LNCaP clone FGC (cell line): ENCODE results near the gene HIC1.

Experiments used
- DNase-seq: peaks from one replicate; pipeline ENCODE4 v3.0.0-alpha.2; 2011; ENCODE audit warnings: low read depth
- H3K4me3 ChIP-seq: 2 replicates; pipeline ENCODE4 v1.5.1; 2011; ENCODE audit warnings: mild to moderate bottlenecking, low read depth, low read length, control low read depth
- TF ChIP-seq, protein P1 (sequence below): IDR thresholded peaks from 2 replicates; pipeline ENCODE4 v1.5.1; 2012; ENCODE audit warnings: mild to moderate bottlenecking; ENCODE audit not compliant: control insufficient read depth, insufficient read depth; ENCODE audit errors: extremely low read depth

Gene HIC1

DNA sequence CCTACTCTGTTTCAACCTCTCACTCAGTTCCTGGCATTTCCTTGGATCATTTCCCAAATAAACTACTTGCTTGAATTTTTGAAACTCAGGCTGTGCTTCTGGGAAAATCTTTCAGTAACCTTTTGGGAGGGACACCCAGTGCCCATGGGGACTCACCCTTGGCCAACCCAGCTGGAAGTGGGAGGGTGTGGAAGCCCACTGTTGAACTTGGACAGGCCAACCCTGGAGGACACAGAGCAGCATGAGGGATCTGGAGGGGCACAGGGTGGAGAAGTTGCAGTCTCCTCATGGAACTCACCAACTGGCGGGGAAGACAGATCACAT is 40.9 kb upstream of the HIC1 start:
- TF ChIP-seq, protein P1, sequence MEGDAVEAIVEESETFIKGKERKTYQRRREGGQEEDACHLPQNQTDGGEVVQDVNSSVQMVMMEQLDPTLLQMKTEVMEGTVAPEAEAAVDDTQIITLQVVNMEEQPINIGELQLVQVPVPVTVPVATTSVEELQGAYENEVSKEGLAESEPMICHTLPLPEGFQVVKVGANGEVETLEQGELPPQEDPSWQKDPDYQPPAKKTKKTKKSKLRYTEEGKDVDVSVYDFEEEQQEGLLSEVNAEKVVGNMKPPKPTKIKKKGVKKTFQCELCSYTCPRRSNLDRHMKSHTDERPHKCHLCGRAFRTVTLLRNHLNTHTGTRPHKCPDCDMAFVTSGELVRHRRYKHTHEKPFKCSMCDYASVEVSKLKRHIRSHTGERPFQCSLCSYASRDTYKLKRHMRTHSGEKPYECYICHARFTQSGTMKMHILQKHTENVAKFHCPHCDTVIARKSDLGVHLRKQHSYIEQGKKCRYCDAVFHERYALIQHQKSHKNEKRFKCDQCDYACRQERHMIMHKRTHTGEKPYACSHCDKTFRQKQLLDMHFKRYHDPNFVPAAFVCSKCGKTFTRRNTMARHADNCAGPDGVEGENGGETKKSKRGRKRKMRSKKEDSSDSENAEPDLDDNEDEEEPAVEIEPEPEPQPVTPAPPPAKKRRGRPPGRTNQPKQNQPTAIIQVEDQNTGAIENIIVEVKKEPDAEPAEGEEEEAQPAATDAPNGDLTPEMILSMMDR = no peak
- no peak overlapping the region for H3K4me3 ChIP-seq
- no peak for DNase-seq

DNA sequence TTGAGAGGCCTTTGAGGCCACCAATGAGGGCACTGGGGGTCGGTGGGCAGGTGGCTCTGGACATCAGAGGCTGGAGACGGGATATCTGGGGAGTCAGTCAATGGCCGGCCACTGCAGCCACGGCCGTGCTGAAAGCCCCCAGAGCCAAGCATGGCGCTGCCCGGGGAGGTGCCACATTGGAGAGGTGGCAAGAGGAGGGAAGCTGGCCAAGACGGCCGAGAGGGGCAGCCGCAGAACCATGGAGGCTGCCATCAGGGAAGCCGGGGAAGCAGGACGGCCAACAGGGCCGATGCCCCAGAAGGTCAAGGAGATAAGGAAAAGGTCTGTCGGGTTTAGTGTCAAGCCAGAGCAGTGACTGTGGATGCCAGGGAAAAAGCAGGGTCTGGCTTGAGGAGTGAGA is 39.6 kb upstream of the HIC1 start:
- no peak overlapping the region for H3K4me3 ChIP-seq
- no peak for DNase-seq
- TF ChIP-seq, protein P1 = no peak

DNA sequence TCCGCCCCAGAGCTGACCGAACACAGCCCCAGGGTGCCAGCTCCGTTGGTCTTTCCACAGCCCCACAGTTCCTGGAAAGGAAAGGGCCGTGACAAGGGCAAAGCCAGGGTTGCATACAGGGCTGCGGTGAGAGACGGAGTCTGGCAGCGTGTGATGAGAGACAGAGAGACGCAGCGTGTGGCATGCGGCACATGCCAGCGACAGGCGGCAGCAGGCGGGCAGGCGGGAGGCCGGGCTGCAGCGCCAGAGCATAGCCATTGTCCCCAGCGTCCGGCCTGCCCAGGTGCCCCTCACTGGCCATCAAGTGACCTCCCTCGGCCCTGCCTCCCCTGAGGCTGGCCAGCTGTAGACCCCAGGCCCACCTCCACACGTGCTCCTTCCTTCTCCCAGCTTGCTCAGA is 38.4 kb upstream of the HIC1 start:
- H3K4me3 ChIP-seq = no peak overlapping the region
- TF ChIP-seq, protein P1 = no peak
- DNase-seq = no peak

DNA sequence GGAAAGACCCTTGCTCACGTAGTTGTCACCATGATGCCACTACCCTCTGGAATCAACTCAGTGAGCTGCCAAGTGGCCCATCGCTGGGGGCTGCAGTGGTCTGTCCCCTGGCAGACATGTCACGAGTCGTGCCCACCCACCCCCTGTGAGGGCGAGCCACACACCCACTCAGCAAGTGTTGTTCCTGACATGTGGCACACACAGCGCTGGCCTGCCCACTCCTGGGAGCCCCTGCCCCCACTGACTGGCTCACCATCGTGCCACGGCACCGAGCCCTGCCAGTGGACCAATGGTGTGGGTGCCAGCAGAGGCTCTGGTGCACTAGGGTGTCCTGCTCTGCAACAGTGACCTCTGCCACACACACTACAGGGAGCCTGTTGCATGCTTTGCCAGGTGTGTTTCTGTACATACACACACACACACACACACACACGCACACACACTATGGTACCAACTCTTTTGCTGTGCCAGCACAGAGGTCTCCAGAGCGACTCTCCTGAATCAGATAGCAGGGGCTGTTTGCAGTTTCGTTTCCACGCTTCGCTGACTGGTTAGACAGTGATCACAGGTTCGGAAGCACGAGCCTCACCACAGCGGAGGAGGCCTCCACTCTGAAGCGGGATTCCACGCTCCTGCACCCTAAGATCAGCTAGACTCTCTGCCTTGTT is 37.5 kb upstream of the HIC1 start:
- DNase-seq = no peak
- no peak overlapping the region for H3K4me3 ChIP-seq
- TF ChIP-seq, protein P1 = no peak

DNA sequence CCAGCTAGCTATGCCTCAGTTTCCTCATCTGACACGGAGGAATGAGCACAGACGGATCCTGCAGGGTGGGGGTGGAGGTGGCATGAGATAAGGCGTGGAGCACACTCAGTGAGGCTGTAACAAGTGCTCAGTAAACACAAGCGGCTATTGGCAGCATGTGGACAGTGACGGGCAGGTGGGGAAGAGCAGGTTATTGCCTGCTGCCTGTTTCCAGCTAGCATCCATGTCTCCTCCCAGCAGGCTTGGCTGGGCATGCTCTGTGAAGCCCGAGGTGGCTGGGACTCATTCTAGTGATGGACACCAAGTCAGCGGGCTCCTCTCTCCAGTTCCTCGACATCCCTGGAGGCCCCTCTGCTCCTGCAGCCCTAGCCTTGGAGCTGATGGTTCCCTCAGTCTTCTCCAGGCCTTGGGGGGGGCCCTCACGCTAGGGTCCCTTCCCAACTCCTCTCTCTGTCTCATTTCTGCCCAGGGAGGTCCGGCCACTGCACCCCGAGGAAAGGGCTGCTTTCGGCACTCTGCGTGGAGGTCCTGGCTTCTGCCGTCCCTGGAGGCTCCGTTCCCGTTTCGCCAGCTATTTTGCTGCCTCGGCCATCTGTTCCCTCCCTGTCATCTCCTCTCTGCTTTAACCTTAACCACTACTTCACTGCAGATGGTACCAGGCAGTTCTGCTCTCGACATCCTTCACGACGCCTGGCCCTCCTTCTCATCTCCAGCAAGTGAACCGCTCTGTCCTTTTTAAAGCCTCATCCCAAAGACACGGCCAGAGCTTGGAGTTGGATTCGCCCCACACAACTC is 36.0 kb upstream of the HIC1 start:
- peak; percentile 69 for DNase-seq
- TF ChIP-seq, protein P1 = no peak
- no peak overlapping the region for H3K4me3 ChIP-seq

DNA sequence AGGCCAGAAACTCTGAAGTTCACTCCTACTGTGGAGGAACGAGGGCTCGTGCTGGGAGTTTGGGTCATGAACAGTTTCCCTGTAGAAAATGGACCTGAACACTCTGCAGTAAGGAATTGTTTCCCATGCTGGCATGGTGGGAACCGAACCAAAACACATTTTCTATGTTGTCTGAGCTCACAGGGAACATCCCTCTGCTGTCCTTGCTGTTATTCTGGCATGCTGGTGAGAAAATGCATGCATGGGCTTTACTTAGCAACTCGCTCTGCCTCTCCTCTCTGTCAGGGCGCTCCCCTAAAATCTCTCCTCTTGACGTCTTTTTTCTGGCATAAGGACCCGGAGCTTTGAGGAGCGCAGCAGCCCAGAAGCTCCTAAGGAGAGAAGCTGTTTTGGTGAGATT is 35.2 kb upstream of the HIC1 start:
- TF ChIP-seq, protein P1 = no peak
- H3K4me3 ChIP-seq = no peak overlapping the region
- DNase-seq = no peak
